HG03095 (cell line): Measurements from ENCODE around the gene C2CD2.

Experiments
- ATAC-seq: cut with Tn5 transposase; IDR thresholded peaks from one replicate; pipeline ENCODE4 v1.9.1; 2021; ENCODE audit warnings: moderate library complexity; ENCODE audit not compliant: unreplicated experiment

C2CD2 gene

GRCh38 chr21:41914965-41915364 is 38.9 kb downstream of the C2CD2 start:
- ATAC-seq = no peak

- no peak for ATAC-seq
Observed at GRCh38 chr21:41914358-41914757, 39.5 kb downstream of the C2CD2 start.

DNA sequence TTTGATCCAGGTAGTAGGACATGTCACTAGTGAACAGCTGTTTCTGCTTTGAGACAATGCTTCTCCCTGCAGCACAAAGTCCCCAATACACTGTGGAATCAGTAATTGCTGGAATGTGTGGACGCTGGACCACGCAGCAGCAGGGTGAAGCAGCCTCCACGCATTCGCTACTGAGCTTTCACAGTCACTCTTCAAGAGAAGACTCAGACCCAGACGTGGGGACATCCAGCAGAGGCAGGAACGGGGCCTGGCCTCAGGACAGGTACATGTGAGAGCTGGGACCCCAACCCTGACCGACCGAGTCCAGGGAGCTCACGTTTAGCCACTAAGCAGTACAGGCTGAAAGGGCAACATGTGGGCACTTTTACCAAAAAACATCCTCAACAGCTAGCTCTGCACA is 40.6 kb downstream of the C2CD2 start:
- ATAC-seq = no peak

DNA sequence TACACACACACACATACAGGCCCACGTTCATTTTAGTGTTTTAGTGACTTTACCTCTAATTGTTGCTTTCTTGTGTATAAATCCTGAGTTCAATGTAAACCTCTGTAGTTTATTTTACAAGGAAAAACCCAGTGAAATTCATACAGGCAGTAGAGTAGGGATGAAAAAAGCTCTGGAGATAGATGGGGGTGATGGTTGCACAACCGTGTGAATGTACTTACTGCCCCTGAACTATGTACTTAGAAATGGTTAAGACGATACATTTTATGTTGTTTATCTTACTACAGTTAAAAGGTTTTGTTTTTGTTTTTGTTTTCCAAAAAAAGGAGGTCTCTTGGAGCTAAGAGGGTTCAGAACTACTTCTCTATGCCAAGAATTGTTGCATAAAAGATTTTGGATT is 45.0 kb downstream of the C2CD2 start:
- ATAC-seq = no peak

GRCh38 chr21:41907496-41908258 is 46.1 kb downstream of the C2CD2 start:
- ATAC-seq = no peak

DNA sequence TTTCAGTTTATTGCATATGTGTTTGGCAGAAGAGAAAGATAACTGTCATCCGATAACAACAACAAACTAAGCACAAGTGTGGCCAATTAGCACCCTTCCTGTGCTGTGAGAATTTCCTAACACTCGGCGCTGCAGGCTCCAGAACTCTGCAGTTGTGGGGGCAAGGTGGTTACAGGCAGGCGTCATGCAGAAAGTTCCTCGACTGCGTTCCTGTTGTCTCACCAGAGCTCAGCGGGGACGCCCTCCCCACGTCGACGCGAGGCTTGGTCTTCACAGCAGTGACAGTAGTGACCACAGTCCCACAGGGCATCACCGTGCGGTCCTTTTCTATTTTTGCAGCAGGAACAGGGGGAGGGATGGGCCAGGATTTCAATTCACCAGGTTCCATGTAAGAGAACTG is 47.0 kb downstream of the C2CD2 start:
- ATAC-seq = no peak

GRCh38 chr21:41903559-41904351 is 50.1 kb downstream of the C2CD2 start:
- ATAC-seq = no peak

GRCh38 chr21:41902946-41903345 is 50.9 kb downstream of the C2CD2 start:
- no peak for ATAC-seq

- no peak for ATAC-seq
Observed at GRCh38 chr21:41901782-41902181, 52.0 kb downstream of the C2CD2 start.

DNA sequence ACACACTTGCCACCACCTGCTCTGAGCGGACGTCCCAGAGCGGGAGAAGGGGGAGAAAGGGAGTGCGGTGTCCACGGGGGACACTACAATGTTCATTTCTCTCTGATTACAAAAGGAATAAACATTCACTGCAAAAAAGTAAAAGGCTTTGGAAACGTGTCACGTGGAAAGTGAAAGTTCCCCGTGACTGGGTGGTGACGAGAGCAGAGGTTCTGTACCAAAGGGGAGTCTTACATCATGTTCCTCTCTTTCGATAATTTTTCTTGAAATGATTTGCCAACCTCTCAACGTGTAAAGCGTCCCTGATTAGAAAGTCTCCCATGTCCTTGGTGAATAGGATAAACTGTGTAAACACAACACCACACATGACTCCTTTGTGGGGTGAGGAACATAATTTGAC is 52.7 kb downstream of the C2CD2 start:
- ATAC-seq = no peak

DNA sequence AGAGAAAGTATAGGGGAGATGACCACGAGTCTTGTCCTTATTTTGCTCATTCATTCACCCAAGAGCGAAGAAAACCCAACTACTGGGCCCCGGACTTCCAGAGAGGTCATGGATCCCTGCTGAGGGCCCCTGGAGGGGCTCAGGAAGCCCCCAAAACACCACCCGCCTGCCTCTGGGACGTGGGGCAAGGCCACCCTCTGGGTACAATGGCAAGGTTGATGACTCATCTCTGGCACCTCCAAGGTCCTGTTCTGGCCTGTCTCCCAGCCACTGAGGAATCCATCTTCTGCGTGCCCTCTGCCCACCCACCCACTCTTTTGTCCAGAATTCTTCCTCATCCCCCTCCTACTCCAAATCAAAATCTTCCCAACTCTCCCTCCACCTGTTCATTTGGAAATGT is 53.4 kb downstream of the C2CD2 start:
- ATAC-seq = no peak

GRCh38 chr21:41899426-41900202 is 54.2 kb downstream of the C2CD2 start:
- no peak for ATAC-seq

DNA sequence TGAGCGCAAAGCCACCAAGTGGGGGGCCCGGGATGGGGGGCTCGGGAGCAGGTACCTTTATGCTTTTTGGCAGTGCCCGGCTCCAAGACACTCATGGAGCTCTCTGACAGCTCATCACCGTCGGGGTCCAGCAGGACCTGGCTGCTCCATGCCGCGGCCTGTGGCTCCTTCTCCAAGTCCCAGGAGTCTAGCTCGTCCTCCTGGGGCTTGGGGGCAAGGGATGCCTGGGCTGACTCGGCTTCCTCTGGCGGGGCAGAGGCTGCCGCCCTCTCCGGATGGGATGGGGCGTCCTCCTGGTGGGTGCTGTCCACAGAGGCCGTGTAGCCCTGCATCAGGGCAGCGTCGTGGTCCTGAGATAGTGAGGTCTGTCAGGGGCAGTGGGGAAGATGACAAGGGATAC is 54.8 kb downstream of the C2CD2 start:
- no peak for ATAC-seq

GRCh38 chr21:41897700-41898099 is 56.1 kb downstream of the C2CD2 start:
- ATAC-seq = no peak

DNA sequence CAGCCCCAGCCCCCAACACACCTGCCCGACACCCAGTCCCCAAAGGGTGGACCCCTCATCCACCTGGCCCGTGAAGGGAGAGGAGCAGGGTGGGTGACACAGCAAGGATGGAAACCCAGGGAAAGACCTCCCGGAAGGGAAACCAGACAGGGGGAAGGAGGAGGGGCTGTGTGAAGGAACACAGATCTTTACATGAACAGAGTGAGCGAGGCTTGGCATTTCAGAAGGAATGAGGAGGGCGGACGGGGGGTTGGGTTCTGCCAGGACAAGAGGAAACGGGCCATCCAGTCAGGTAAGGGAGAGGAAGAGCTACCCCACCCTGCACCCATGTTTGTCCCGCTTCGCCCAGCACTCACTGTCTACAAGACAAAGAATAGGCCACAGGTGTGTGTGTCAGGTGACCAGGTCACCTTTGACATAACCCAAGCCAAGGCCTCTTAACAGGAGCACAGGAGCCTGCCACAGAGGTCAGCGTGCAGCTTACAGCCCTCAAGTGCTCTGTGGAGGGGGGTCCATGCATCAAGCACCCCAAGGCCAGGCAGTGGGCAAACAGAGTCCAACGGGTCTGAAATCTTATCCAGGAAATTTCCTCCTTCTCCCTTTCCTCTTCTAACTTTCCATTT is 56.7 kb downstream of the C2CD2 start:
- no peak for ATAC-seq

DNA sequence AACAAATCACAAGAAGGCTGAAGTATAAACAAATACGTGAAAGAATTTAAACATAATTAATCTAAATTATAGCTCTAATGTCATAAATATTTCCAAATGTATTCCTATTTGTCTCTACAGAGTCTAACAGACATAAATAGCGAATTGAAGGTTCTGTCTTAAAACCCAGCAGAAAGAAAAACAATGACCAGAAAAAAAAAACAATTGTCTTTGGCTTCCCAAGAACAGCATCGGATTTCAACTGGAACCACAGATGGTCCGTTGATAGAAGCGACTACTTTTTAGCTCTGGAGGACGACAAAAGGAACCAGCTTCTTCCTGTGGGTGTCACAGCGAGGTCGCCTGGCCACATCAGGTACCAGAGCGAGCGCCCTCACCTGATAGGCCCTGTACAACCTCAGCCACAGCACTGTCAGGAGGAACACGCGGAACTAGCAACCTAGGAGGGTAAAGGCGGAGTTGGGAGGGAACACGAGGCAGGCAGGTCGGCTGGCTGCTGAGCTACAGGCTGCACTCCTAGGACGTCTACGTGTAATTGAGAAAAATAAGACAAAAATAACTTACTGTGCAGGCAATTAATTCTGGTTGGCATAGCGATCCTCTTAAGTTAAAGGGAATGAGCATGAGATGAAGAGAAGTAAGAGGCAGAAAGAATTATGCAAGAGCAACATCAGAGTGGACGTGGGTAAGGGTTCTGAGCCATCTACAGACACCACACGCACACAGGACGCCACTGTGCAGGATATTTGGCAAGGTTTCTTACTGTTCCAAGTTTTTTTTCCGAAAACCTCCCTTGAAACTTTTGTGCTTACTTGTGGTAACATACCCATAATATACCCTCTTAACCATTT is 58.0 kb downstream of the C2CD2 start:
- ATAC-seq = no peak

GRCh38 chr21:41894922-41895557 is 58.8 kb downstream of the C2CD2 start:
- ATAC-seq = no peak

GRCh38 chr21:41894511-41894910 is 59.3 kb downstream of the C2CD2 start:
- no peak for ATAC-seq

- no peak for ATAC-seq
Observed at GRCh38 chr21:41892726-41893125, 61.1 kb downstream of the C2CD2 start.

DNA sequence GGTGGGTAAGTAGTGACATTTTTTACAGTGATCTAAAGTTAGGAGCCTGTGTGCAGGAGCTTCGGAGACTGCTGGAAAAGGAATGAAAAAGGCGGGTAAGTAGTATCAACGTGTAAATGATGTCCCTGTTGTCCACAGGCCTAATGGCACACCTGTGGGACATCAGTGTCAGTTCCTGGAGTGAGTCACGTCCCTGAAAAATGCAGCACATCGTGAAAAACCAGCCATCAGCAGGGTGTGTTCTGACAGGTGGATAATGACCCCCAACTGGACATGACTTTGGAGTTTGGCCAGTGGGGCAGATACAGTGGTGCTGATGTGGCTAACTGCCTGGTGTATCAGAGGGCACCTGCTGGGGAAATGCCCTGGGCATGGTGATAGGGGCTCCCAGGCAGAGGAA is 62.7 kb downstream of the C2CD2 start:
- no peak for ATAC-seq
